ENCODE measurements around the gene SFI1. TPM values are rescaled to one million over a fixed set of nuclear protein-coding genes. Genes with fewer than 3 reads are reported as not detected.

Gene SFI1
- total RNA-seq, 1 donor from 2014 or later, result 9.0 TPM

DNA sequence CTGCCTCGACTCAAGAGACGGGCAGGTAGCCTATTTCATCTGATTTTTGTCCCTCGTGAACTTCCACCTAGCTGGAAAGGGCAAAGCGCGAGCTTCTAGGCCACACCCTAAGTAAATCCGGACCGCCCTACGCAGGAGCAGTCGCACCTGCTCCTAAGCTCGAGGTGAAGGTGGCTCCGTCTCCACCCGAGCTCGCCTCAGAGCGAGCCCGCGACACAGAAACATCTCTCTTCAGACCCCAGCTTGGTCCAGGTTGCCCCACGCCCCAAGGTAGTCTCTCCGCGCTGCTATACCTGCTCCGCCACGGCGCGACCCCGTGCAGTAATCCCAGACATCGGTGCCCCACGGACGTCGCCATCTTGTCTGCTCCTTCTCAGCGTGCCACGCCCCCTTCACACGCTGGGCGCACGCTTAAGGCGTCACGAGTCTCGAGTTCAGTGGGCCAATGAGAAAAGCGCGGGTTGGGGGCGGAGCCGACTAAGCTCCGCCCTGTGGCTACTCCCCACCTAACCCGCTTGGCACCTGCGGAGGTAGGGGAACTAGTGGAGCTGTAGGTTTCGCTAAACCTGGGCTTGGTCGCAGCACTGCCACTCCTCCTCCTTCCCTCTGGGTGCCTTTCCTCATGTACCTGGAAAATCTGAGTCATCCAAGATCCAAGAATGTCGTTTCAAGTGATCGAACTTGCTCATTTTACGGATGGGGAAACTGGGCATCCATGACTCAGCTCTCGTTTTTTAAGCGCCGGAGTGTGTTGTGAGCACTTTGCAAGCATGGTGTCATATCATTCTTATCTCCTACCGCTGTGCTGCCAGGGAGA, 165.7 kb downstream of the SFI1 start, which contains the start of gene PISD:
Gene PISD, minus strand, starts transcription at position 365 of the 817 bp plus-strand sequence. Its CDS starts 7 bp downstream, at position 358.
- TF ChIP-seq, protein P1, sequence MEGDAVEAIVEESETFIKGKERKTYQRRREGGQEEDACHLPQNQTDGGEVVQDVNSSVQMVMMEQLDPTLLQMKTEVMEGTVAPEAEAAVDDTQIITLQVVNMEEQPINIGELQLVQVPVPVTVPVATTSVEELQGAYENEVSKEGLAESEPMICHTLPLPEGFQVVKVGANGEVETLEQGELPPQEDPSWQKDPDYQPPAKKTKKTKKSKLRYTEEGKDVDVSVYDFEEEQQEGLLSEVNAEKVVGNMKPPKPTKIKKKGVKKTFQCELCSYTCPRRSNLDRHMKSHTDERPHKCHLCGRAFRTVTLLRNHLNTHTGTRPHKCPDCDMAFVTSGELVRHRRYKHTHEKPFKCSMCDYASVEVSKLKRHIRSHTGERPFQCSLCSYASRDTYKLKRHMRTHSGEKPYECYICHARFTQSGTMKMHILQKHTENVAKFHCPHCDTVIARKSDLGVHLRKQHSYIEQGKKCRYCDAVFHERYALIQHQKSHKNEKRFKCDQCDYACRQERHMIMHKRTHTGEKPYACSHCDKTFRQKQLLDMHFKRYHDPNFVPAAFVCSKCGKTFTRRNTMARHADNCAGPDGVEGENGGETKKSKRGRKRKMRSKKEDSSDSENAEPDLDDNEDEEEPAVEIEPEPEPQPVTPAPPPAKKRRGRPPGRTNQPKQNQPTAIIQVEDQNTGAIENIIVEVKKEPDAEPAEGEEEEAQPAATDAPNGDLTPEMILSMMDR (IDR thresholded peaks at IDR 0.05; ENCODE audit: insufficient read depth, low read length, severe bottlenecking), result no peak
- Histone ChIP-seq H3K27me3 (ENCODE audit: control insufficient read depth, insufficient read depth, low read length) (no peaks in the 10 kb centered on the region), H3K4me3 (ENCODE audit: low read depth, low read length) (peak within 1 kb of the TSS; percentile 61), H3K36me3 (ENCODE audit: control insufficient read depth, insufficient read depth, low read length) (peaks cover 1% of the 10 kb centered on the region)
- DNase-seq (ENCODE audit: low read depth) (peak; percentile 97), FAIRE-seq (peak; percentile 28)

DNA sequence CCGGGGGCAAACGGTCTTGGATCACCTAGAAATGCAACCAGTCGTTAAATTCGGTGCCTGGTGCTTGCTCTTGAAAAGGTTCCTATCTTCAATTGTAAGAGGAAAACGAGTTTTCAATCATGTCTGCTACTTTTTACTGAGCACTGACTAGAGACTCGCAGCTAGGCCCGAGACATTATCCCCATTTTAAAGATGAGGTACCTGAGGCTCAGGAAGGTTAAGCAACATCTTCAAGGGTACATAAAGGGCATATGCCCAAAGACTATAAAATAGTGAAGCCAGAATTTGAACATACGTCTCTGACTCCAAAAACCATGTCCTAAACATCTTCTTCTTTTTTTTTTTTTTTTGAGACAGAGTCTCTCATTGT, 166.3 kb downstream of the SFI1 start:
- Histone ChIP-seq H3K4me3 (ENCODE audit: low read depth, low read length) (peak overlapping the region; percentile 61), H3K27me3 (ENCODE audit: control insufficient read depth, insufficient read depth, low read length) (no peaks in the 10 kb centered on the region), H3K36me3 (ENCODE audit: control insufficient read depth, insufficient read depth, low read length) (peaks cover 1% of the 10 kb centered on the region)
- TF ChIP-seq, protein P1 (IDR thresholded peaks at IDR 0.05; ENCODE audit: insufficient read depth, low read length, severe bottlenecking), result no peak
- no peak for DNase-seq (ENCODE audit: low read depth)
- FAIRE-seq, result no peak

Other genes starting within 250 kb of the SFI1 start
- 6.3 and 13.3 TPM in 2 replicates for gene PIK3IP1, start 204.0 kb upstream of the SFI1 start, total RNA-seq
- gene PATZ1, start 150.2 kb upstream of the SFI1 start, total RNA-seq, result 3.2 and 5.3 TPM in 2 replicates
- gene DRG1, start 96.9 kb upstream of the SFI1 start, total RNA-seq, result 56.7 and 74.2 TPM in 2 replicates
- 5.3 and 12.9 TPM in 2 replicates for gene EIF4ENIF1, start 6.7 kb upstream of the SFI1 start, total RNA-seq
- gene PISD, start 165.7 kb downstream of the SFI1 start, total RNA-seq, result 21.9 and 28.7 TPM in 2 replicates

Measured in bronchial epithelial cell (primary cell).